Activated CD4-positive, alpha-beta T cell treated with anti-CD3 and anti-CD28 coated beads, Interleukin-2, amount 50 U/mL, for 16 hours (primary cell): ENCODE results near the gene LHX8.
"Not testable (repeated sequence)": the region's sequence is repeated elsewhere in the genome, so short reads cannot be mapped to it uniquely, and the experiment has no call there.

Experiments
- DNase-seq: peaks from one replicate; pipeline ENCODE4 v3.0.0-alpha.2; 2020

LHX8 gene

DNA sequence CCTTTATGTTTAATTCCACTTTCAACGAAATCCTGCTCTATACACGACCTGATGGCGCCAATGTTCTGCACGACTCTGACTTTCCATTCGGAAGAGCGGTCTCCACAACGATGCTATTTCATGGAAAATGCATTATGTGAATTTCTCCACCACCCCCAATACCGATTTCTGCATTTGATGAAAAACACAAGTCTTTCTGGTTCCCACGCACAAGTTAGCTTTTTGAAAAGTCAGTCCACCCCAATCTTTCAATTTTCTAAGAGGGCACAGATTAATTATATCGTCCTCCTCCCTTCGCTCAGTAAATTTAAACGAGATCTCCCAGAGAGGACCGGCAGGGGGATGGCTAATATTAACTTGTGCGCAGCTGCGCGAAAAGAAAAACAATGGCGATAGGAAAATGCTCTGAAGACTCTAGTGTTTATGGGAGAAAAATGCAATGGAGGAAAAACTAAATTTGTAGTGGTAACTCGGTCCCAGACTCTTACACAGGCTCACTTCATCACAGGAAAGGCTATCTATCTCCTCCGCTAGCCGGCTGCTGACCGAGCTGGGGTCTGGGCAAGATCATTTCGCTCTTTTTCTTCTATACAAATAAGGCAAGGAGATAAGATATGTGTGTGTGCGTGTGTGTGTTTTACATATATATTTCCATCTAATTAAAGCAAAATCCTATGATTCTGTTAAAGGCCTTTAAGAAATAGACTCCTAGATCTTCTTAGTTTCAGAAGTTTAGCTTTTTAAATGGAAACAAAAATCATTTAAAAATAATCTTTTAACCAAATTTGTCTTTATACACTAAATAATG, 1.2 kb upstream of the LHX8 start:
- DNase-seq: no peak

DNA sequence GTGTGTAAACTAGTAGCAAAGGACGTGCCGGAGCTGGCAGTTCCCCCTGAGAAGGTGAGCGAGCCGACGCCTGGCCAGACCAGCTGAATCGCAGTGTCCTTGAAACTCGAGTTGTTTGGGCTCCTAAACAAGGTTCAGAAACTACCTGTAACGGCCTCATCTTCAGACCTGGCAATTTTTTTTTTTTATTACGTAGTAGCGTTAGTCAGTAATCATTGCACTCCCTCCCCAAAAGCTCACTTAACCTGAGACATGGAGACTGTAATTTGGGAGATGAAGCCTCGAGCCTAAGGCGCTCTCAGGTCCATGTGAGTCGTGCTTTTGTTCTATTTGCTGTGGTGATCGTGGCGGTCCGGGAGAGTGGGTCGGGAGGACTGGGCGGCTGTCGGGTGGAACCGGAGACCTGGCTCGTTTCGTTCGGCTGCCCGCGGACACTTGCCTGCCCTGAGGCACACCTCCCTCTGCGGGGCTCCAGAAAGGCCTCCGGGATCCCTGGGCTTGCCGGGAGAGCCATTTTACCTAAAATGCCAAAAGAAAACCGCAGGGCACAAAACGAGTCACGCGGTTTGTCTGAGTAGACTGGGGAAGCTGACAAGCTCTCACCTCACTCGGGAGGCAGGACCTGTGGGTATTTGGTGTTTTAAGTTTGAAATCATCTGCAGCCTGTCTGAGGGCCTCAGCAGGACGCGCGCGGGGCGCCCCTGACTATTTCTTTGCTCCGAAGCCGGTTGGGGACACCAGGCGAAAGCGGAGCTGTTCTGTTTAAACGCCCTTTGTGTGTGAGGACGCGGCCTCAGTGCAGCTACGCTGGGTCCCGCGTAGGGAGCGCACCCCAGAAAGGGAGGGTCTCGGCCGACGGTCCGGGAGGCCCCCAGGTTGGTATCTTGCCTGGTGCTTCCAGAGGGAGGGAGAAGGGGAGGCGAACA, 722 bp downstream of the LHX8 start:
- peak; percentile 11 for DNase-seq

DNA sequence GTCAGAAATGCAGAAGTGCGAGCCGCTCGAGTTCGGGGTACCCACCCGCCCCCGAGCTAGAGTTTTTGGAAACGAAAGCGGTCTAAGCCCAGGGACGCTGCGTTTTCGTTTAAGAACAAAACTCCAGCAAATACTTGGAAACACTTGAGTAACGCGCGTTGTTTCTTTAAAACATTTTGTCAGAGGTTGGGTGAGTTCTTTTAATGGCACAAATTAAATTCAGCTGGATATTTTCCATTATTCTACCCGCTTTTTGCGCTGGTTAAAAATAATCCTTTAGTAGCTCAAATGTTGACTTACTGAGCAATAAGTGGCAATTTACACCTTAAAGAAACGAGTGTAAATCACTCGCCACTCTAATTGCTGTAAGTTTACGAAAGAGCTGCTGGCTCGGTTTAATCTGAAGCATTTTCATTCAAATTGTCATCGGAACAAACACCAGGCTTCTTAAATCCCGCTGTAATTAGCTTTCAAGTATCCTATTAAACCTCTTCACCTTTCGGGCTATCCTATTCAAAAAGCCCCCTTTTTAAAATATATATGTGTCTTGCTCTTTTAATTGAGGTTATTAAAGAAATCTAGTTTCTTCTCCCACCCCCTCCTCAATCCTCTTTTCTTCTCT, 1.5 kb downstream of the LHX8 start:
- no peak for DNase-seq

DNA sequence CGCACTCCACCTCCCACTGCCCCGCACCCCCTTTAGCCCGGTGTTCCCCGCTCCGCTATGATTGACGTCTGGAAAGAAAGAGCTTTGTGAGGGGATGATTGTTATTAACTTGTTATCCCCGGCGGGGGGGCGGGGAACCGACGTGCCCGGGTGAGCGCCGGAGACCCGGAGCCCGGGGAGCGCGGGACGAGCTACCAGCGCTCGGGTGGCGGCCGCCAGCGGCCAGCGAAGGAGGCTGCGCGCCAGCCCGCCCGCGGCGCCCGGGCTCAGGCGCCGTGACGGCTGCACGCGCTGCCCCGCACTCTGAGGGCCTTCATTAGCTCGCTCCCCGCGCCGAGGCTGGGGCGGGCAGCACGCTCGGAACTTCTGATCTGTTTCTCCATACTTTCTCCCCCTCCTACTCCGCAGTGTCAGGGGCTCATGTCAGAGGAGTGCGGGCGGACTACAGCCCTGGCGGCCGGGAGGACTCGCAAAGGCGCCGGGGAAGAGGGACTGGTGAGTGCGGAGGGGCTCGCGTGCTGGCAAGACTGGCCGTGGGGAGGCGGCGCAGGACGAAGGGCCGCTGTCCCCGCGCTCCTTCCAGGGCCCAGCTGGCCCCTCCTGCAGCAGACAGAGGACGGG, 2.1 kb downstream of the LHX8 start:
- no peak for DNase-seq

DNA sequence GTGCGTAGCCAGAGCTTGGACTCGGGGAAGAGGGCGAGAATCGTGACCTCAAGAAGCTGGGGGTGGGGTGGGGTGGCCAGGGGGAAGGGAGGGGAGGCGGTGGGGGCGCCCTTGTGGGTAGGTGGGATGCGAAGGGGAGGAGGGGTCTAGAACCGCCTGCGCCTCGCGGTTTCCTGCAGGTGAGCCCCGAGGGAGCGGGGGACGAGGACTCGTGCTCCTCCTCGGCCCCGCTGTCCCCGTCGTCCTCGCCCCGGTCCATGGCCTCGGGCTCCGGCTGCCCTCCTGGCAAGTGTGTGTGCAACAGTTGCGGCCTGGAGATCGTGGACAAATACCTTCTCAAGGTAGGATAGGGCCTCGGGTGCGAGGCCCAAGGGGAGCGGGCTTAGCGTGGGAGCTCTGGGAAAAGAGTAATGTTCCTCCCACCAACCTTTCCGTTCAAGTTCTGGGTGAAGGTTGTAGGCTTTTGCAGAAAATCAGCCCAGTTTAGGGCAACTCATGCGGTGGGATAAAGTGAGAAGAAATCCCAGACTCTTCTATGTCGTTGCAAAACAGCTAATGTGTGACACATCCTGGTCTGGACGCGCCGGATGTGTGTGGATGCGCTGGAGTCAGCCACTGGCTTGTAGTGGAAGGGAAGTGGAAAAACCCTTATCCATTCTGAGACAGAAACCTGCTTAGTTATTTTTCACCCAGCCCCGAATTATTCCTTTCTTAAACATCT, 2.9 kb downstream of the LHX8 start:
- DNase-seq: no peak

DNA sequence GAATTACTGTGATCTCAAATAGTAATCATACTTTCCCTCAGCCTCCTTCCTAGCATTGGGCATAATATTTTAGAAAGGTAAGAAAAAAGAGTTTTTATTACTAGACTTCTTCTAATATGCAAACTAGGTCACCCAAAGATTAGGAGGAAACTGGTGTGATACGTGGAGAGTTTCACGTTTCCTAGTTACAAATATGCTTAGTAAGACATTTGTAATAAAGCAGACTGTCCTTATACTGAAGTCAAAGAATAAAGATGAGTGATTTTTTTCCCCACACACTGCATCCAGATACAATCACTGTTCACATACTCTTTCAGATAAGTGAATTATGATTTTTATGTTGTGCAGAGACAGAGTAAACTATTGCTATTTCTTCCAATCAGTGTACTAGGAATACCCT, 17.9 kb downstream of the LHX8 start:
- no peak for DNase-seq

DNA sequence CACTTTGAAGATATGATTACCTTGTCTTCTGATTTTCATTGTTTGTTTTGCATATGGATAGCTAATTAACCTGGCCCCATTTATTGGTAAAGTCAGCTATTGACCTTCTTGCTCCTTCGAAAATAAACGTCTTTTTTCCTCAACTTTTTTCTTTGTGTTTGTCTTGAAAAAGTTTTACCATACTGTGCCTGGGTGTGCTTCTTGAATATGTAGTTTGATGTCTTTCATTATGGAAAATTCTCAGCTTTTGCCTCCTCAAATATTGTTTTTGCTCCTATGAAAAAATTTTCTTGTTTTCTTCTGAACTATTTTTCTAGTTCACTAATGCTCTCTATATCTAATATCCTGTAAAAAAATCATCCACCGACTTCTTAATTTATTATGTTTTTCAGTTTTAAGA, 25.0 kb downstream of the LHX8 start:
- DNase-seq: no peak

DNA sequence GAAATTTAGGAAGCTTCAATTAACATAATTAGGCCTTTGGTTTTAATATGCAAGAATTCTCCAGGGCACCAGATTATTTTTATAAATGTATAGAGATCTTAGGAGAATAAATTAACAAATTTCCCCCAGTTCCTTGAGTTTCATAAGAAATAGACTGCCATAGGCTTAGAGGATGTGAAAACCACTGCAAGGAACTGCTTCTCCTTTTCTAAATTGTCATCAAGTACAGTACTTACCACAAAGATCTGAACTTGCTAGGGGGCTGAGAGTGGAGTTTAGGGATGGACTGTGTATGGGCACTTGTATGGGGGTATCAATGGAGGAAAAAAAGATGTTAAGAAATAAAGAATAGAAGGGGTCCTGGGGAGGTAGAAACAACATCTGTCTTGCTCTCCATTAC, 31.1 kb downstream of the LHX8 start:
- DNase-seq: no peak

DNA sequence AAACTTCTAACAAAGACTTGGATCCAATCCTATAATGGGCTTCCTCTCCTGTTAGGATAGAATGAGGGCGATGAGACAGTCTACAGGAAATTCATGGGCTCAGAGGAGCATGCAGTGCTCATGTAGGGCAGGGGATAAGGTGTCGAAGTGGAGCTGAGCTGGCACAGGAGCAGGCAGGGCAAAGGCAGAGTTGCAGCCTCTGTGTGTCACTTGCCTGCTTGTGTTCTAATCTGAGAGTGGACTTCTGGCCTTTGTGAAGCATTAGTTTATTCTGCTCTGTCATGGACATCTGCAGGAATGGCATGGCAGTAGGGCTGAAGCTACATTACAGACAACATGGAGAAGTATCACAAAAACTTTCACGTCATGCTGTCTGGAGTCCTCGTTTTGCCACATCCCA, 32.6 kb downstream of the LHX8 start:
- DNase-seq: no peak

DNA sequence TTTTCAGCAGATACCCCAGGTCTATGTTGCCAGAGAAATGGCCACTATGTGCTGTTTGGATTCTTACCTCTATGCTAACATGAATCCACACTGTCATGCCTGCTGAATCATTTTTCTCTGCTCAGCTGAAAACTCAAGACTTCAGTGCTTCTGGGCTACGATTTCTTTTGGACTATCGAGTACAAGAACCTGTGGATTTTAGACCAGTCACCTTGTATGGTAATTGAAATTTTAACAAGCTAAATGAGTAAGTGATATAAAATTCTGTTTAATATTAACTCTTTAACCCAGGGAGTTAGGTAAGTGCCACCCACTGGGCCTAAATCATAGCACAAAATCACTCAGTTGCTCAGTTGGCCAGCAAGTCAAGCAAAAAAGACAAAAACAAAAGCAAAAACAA, 35.8 kb downstream of the LHX8 start:
- DNase-seq: no peak

DNA sequence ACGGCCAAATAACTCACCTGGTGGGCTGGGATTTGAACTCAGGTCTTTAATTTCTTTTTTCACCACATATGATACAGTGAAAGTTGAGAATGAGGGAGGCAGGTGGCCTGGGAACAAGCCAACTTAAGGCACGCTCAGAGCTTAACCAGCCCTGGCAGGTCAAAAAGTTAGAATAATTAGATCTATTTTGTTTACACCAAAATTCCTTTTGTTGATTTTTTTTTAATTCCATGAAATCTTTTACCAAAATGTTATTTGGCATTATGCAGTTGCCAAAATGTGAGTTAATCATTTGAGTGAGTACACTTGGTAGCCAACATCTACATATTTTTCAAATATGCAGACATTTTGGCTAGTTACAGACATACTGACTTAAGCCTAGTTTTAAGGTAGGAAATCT, 36.8 kb downstream of the LHX8 start:
- no peak for DNase-seq

DNA sequence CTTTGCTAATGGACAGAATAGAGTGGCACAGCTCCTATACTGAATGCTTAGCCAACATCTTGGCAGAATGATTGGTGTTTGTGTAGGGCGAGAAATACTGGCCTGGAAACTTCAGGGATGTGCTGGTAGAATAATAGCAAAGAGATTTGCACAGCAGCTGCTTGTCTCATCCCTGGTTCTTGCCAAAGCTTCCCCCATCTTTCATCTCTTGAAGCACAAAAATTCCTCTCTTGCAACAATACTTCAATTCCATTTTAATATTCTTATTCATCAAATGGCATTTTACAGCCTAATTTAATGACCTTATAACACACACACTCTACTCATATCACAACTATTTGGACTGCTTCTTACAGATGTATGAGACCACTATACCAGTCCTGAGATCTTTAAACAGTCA, 37.7 kb downstream of the LHX8 start:
- DNase-seq: no peak

DNA sequence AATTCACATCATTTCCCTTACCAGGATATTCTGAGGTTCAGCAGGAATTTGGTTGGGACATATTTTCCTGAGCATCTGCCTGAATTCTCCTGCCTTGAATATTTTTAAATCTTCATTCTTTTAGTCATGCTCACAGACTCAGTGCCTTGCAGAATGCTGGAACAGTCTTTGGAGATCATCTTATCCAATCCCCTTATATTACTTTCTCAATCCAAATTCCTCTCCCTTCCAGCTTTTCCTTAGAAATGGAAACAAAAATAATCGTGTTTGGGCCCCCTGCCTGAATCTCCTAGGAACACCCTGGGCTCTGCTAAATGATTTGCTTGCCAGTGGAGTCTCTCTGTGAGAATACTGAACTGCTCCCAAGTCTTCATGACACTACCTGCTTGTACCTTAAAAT, 38.4 kb downstream of the LHX8 start:
- DNase-seq: no peak

DNA sequence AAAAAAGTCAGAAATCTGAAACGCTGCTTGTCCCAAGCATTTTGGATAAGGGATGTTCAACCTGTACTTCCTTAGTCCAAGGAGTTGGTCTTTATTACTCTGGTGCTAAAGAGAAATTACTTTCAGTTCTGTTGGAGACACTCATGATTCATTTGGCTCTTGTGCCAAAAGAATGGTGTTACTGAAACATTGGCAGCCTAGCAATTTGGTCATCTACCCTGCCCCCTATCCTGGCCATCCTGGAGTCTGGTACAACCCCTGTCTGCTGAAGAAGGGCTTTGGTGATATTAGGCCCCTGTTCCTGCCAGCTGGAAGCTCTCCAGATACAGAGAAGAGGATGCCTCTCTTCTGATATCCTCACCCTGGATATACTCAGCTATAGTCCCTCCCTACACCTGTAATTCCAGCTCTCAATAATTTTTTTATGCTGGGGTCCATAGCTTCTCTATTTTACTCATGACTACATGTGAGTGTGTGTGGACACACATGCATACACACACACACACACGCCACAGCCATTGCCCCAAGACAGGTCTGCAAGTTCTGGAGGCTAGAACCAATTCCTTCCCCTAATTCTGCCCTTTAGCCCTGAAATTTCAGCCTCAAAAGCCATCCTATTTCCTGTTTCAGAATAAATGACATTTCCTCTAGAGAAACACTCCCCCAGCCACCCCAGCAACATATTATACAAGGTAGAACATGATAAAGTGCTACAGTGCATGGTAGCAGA, 40.0 kb downstream of the LHX8 start:
- DNase-seq: no peak

DNA sequence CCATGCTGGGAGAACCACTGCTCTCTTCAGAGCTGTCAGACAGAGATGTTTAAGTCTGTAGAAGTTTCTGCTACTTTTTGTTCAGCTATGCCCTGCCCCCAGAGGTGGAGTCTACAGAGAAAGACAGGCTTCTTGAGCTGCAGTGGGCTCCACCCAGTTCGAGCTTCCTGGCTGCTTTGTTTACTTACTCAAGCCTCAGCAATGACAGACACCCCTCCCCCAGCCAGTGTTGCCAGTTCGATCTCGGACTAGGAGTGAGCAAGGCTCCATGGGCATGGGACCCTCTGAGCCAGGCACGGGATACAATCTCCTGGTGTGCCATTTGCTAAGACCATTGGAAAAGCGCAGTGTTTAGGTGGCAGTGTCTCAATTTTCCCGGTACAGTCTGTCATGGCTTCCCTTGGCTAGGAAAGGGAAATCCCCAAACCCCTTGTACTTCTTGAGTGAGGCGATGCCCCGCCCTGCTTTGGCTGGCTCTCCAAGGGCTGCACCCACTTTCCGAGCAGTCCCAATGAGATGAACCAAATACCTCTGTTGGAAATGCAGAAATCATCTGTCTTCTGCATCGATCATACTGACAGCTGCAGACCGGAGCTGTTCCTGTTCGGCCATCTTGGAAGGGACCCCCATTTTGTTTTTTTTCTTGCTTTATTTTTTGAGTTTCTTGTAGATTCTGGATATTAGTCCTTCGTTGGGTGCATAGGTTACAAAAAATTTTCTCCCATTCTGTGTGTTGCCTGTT, 47.2 kb downstream of the LHX8 start:
- DNase-seq: not testable (repeated sequence)

DNA sequence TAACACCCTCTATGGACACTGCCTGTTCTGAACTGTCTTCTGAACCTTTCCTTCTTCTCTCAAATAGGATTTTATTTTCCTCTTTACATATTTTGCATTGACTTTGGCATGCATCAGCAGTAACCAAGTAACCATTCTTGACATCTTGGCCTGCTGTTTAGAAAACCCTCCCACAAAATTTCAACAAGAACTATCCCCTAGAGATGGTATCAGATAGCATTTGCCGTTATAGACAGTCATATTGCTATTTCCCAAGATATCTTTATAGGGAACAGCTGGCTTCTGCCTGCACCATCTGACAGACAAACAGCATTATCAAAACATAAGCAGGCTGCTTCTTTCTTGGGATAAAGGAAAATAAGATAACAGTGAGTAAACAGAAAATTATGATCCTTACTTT, 54.7 kb downstream of the LHX8 start:
- no peak for DNase-seq

DNA sequence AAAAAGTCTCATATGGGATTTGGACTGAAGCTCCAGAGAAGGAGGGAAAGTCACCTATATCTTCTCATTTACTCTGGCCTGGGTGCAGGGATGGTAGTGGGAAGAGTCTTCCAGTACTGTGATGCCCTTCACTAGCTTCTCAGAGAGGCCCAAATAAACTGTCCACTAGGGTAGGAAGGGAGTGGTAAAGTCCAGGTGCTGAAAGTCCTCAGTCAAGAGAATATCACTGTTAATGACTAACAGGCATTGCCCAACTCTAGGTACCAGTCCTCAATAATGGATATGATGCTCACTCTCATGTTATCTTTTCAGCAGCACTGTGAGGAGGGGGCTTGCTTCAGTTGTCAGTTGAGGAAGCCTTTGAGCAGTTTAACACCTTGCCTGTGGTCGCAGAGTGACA, 64.0 kb downstream of the LHX8 start:
- no peak for DNase-seq

DNA sequence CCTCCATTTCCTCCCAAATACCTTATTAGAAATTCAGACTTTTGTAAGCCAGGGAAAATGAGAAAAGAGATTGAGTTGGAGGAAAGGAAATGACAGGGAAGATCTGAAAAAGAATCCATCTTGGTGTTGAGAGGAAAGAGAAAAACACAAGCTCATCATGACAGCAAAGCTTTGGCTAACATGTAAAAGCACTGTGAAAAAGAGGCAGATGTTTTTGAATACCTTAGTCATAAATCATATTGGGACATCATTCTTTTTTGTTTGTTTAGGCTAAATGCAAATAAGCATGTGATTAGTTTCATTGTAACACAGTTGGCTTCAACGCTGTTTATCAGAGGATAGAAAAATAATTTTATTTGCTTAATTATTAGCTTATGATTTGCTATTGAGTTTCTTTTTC, 64.6 kb downstream of the LHX8 start:
- no peak for DNase-seq

DNA sequence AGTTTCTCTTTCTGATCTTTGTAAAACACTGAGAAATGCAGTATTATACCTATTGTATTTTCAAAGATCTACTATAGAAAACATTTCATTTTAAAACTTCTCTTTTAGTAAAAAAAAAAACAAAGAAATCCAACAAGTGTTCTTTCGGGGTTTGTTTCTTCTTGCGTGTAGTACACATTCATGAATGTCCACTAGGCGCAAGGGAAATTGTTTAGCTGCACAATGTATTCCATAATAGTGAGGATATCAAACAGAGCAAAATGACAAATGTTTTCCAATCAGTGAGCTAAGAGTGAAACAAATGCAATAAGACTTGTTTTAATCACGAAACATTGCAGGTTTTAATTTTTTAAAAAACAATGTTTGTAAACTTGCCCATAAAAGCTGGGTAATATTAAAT, 68.6 kb downstream of the LHX8 start:
- no peak for DNase-seq

DNA sequence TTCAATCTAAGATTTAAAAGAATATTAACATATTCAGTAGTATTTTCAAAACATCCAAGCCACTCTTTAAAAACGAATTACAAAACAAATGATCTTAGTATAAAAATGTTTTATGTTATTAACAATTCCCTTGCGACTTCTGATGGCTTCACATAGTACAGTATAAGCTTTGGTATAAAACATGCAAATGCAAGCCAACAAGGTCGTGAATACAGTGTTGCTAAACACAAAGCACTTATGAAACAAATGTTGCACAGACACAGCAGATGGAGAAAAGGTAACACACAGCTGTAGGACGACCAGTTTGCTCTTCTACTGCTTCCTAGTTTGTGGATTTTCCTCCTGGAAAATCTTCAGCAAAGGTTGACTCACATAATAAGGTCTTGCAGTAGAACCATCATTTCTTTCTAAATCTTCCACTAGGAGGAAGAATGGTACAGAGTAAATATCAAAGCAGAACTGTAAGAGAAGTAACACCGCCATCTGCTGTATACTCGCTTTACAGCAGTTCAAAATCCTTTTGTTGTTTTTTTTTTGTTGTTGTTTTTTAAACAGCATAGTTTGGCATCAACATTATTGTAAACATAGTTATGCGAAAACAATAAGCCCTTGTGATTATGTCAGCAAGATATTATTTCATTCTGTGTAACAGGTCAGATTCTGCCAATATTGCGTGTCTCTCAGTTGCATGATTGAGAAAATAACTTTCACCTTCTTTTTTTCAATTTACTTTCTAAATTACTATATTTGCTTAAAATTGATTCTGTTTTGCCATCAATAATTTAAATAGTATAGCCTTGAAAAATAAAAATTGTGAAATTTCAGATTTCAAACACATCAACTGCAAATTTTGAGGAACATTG, 69.5 kb downstream of the LHX8 start:
- peak; percentile 21 for DNase-seq
